BJ (cell line): ENCODE results near the gene ITGB6. TPM values are rescaled to one million over a fixed set of nuclear protein-coding genes. Genes with fewer than 3 reads are reported as not detected.

Experiments used
- CTCF ChIA-PET: fragments of 350-600 bp; formaldehyde crosslinking; extraction: SDS; loops from one replicate; lab custom pipeline; 2021; ENCODE audit warnings: antibody characterized with exemption, inconsistent platforms; lab: Yijun Ruan, JAX
- POLR2A ChIA-PET: fragments of 300-600 bp; sonication (Branson Sonifier 250); formaldehyde crosslinking; extraction: SDS; loops from one replicate; lab custom pipeline; 2021; ENCODE audit warnings: antibody characterized with exemption; lab: Charles Lee
- DNase-seq: peaks from one replicate; pipeline ENCODE4 v3.0.0-alpha.2; 2011; ENCODE audit warnings: low read depth
- H3K27me3 ChIP-seq: 2 replicates; pipeline ENCODE4 v1.6.0; 2011; ENCODE audit warnings: low read length; ENCODE audit not compliant: control insufficient read depth, insufficient read depth
- H3K36me3 ChIP-seq: 2 replicates; pipeline ENCODE4 v1.5.1; 2011; ENCODE audit warnings: low read length; ENCODE audit not compliant: control insufficient read depth, insufficient read depth
- H3K4me3 ChIP-seq: 2 replicates; pipeline ENCODE4 v1.5.1; 2011; ENCODE audit warnings: low read depth, mild to moderate bottlenecking, control low read depth, low read length
- polyA minus RNA-seq: library from RNA; depleted of rRNA, polyadenylated mRNA; stranded (reverse); fragments of >200 nt; gene quantifications from 2 replicates; pipeline ENCODE4 v1.2.3, GENCODE V29; 2011; rRNA and poly(A)+ RNA removed
- polyA plus RNA-seq: library from polyadenylated mRNA; depleted of rRNA; stranded (reverse); fragments of >200 nt; gene quantifications from 2 replicates; pipeline ENCODE4 v1.2.3, GENCODE V29; 2011; rRNA removed
- TF ChIP-seq, protein P1 (sequence below): IDR thresholded peaks from 2 replicates; pipeline ENCODE4 v1.5.1; 2011; ENCODE audit warnings: low read depth, mild to moderate bottlenecking, control low read depth, inconsistent platforms, low read length, moderate library complexity; ENCODE audit not compliant: insufficient read depth

The ITGB6 gene
- polyA plus RNA-seq (0.01 and 0.04 TPM in 2 replicates), polyA minus RNA-seq (not detected in 2 replicates)

DNA sequence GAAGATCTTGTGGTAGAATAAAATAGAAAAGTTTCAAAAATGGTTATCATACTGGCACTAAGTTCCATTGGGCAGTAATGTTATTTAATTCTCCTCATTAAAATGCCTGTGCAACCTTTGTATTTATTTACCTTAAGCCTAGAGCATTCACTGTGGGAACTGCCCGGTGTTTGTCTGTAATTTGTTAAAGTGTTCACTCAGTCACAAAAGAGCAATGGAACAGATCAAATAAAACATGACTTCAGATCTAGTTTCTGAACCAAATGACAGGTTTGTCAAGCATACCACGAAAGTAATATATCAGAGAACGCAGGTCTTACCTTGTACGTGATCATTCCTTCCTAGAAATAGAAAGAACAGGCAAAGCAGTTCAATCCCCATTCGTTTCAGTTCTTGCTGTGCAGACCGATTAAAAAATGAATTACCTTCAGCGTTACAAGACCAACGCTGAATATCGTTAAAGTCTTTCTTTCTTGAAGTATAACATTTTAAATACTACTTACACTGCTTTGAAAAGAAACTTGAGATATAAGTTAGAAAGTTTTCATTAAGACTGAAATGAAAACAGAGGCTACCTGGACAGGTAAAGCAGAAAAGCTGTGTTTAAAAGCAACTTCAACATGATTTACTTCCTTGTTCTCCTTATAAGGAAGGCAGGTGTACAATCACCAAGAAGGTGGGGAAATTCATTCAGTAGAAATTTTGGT, at the start of gene ITGB6:
TSS of gene ITGB6 (minus strand) at position 590 of the 707 bp plus-strand sequence. CDS start at position 381, 209 bp downstream.
- Histone ChIP-seq H3K4me3 (no peak within 1 kb of the TSS), H3K27me3 (no peaks in the 10 kb centered on the region), H3K36me3 (no peaks in the 10 kb centered on the region)
- ChIA-PET POLR2A (no interaction called here), CTCF (no interaction called here)
- TF ChIP-seq, protein P1, sequence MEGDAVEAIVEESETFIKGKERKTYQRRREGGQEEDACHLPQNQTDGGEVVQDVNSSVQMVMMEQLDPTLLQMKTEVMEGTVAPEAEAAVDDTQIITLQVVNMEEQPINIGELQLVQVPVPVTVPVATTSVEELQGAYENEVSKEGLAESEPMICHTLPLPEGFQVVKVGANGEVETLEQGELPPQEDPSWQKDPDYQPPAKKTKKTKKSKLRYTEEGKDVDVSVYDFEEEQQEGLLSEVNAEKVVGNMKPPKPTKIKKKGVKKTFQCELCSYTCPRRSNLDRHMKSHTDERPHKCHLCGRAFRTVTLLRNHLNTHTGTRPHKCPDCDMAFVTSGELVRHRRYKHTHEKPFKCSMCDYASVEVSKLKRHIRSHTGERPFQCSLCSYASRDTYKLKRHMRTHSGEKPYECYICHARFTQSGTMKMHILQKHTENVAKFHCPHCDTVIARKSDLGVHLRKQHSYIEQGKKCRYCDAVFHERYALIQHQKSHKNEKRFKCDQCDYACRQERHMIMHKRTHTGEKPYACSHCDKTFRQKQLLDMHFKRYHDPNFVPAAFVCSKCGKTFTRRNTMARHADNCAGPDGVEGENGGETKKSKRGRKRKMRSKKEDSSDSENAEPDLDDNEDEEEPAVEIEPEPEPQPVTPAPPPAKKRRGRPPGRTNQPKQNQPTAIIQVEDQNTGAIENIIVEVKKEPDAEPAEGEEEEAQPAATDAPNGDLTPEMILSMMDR: no peak
- DNase-seq: no peak

- DNase-seq: no peak
- TF ChIP-seq, protein P1: no peak
- H3K27me3 ChIP-seq: no peaks in the 10 kb centered on the region
- H3K36me3 ChIP-seq: no peaks in the 10 kb centered on the region
- H3K4me3 ChIP-seq: no peak overlapping the region
- ChIA-PET POLR2A (no interaction called here), CTCF (interaction anchor here (0.8 to 1.3 kb wide), 5 partner anchors 10 to 757 kb away, joined by 3 to 6 read pairs (median 3); no protein-coding TSS in a partner anchor)
These were observed 47.4 kb upstream of the ITGB6 start for GRCh38 chr2:160247296-160248035.

GRCh38 chr2:160246356-160246755, 46.3 kb upstream of the ITGB6 start:
- no peak for DNase-seq
- Histone ChIP-seq H3K4me3 (no peak overlapping the region), H3K27me3 (no peaks in the 10 kb centered on the region), H3K36me3 (no peaks in the 10 kb centered on the region)
- CTCF ChIA-PET: no interaction called here
- TF ChIP-seq, protein P1: no peak
- POLR2A ChIA-PET: no interaction called here

GRCh38 chr2:160245614-160246155, 45.6 kb upstream of the ITGB6 start:
- H3K4me3 ChIP-seq: no peak overlapping the region
- H3K36me3 ChIP-seq: no peaks in the 10 kb centered on the region
- TF ChIP-seq, protein P1: no peak
- DNase-seq: no peak
- POLR2A ChIA-PET: no interaction called here
- CTCF ChIA-PET: no interaction called here
- no peaks in the 10 kb centered on the region for H3K27me3 ChIP-seq
